Kidney tubule cell (primary cell): ENCODE results near the gene YWHAQ.
"Not testable (repeated sequence)": the region's sequence is repeated elsewhere in the genome, so short reads cannot be mapped to it uniquely, and the experiment has no call there.

Experiments used
- DNase-seq: peaks from one replicate; pipeline ENCODE4 v3.0.0-alpha.2; 2018; ENCODE audit warnings: low spot score

YWHAQ gene

DNA sequence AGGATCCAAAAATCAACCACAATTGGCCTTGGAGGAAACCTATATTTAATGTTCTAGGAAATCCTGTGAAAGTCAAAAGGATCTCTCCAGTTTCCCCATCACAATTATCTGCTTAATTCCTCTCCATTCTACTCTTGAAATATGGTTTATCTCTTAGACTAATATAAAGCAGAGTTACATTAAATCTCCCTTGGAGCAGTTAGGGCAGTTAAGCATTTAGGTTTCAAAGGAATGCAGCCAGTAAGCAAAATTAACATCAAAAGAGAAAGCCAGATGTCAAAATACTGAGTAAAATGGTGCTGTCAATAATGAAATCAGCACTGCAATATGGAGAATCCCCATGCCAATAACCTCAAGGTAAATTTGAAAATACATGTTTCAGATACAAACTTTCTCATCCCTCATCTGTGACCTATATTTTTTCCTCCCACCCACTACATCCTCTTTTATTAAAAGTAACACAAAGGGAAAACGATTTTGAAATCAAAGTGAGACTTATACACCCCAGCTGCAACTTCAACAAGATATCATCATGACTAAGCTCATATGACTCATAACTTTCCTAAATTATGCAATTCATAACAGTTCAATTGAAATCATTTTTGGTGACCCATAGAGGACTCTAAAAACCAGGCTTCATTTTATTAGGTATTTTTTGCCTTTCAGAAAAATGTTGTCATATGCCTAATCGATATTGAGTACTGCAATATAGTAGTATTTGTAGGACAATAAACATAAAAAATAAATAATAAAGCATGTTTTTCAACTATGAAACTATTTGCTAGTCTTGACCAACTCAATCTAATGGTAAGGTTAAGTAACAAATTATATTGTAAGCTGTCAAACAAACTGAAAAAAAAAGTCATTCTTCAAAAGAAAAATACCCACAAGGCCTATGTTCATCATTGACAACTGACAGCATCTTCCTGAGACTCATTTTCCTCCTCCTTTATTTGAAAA is 78.3 kb downstream of the YWHAQ start:
- peak; percentile 31 for DNase-seq

DNA sequence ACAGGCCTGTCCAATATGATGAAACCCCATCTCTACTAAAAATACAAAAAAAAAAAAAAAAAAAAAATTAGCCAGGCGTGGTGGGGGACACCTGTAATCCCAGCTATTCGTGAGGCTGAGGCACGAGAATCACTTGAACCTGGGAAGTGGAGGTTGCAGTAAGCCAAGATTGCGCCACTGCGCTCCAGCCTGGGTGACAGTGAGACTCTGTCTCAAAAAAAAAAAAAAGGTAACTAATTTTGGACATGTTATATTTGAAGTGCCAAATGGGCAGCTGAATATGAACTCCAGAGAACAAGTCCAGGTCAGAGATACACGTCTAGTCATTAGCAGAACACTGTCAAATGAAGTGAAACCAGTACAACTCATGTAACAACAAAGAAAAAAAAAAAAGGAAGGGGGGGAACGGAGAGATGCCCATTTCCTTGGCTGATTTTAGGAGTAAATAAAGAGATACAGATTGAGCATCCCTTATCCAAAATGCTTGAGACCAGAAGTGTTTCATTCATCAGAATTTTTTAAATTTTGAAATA is 79.9 kb downstream of the YWHAQ start:
- DNase-seq: not testable (repeated sequence)

DNA sequence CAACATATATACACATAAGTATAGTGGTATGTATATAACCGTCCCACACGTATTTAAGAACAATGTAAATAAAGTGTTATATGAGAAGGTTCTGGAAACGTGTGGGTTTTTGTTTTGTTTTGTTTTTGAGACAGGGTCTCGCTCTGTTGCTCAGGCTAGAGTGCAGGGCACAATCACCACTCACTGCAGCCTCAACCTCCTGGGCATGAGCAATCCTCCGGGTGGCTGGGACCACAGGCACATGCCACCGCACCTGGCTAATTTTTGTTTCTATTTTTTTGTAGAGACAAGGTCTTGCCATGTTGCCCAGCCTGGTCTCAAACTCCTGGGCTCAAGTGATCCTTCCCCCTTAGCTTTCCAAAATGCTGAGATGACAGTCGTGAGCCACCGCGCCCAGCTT is 81.4 kb downstream of the YWHAQ start:
- DNase-seq: peak; percentile 45

DNA sequence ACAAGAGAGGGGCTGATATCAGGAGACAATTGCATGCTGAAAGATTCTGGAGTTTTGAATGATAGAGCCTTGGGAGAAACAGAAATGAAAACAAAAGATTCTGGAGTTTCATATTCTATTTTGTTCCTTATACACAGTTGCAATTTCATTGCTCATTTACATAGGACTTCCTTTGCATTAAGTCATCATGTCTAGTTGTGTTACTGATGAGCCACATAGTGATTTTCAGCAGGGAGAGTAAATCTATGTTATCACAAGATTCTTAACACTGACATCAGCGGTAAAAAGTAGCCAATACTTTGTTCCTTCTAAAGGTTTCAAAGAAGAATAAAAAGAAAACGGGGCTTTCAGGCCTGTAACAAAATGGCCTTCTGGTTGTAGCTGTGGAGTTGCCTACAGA is 82.3 kb downstream of the YWHAQ start:
- peak; percentile 29 for DNase-seq

DNA sequence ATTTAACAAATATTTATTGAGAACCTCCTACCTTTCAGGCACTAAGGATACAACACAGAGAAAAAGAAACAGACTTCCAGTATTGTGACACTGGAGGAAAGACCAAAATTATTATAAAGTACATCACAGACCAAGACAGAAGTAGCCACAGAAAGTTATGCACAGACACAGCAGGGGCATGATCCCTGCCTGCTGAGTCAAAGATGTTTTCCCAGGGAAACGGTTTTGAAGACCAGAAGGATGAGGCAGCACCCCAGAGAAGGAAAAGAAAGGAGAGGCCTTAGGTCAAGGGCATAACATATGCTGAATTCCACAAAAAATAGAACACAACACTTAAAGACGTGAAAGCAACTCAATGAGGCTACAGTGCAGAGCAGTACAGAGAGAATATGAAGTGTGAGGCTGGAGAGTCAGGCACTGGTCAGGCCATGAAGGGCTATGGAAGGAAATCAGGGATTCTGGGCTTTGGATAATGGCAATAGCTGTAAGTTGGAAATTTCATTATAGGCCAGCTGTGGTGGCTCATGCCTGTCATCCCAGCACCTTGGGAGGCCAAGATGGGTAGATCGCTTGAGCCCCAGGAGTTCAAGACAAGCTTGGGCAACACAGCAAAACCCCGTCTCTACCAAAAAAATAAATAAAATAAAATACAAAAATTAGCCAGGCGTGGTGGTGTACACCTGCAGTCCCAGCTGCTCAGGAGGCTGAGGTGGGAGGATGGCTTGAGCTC is 83.4 kb downstream of the YWHAQ start:
- DNase-seq: no peak

DNA sequence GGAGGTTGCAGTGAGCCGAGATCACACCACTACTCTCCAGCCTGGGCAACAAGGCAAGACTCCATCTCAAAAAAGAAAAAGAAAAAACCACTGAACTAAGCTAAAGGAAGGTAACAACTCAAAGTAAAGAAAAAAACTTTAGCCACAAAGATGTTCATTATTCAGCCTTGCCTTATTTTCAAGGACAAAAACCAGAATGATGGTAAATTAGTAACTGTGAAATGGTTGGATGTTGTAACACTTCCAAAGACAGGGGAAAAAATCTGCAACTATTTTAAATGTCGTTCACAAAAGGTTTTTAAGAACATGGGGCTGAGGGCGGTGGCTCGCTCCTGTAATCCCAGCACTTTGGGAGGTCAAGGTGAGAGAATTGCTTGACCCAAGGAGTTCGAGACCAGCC is 85.3 kb downstream of the YWHAQ start:
- no peak for DNase-seq

DNA sequence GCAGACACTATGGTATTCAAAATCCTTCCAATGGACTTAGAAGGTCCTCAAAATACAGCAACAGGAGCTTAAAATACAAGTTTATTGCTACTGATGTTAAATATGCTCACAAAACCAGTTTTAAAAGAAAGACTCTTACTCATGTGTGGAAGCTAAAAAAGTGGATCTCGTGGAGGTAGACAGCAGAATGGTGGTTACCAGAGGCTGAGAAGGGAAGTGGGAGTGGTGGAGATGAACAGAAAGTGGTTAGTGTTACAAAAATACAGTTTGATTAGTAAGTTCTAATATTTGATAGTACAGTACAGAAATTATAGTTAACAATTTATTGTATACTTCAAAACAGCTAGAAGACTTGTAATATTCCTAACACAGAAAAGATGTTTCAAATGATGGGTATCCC is 87.2 kb downstream of the YWHAQ start:
- no peak for DNase-seq

DNA sequence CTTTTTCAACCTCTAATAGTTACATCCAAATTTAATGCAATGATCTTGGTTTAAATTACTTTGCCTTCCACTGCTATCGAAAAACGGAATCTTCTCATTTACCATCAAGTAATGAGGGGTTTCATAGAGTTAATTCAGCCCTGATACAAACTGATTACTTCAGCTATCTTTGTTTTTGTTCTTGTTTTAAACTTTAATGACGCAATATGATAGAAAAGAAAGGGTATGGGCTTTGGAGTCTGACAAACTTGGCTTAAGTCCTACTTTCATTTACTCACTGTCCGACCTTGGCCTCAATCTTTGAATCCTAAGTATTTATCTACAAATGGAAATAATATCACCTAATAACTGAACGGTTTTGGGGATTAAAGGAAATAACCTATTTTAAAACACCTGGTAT is 91.3 kb downstream of the YWHAQ start:
- no peak for DNase-seq

DNA sequence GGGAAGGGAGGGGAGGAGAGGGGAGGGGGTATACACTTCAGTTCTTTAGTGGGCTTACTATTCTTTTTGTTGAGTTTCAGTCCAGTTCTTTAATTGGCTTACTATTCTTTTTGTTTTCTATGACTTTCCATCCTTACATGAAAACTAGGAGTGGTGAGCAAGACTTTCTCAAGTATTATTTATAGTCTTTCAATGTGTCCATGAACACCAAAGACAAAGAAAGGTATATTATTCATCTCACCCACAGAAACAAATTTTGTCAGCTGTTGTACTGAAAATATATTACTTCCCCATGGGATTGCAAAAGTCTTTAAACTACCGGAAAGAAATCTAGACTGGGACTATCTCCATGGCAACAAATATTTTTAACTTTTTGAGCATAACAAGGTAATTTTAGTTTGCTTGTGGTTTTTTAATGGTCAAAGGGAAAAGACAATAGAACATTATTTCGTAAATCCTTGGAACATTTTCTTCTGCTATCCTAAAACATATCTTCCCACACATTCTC is 92.7 kb downstream of the YWHAQ start:
- peak; percentile 20 for DNase-seq

DNA sequence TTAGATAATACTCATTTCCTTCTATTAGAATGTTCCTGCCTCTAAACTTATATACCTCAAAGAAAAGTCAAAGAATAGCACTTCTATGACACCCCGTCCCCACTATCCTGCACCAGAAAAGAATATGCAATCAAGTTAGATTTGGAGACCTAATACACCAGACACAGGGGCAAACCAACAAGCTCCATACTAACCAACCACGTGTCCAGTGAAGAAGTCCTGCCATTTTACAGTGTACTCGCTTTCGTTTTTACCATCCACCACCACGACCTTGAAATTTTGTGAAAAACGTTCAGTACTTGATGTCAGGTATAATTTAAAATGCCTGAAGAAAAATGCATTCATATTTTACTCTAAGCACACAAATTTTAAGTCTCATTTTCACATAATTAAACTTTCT is 94.3 kb downstream of the YWHAQ start:
- DNase-seq: no peak

DNA sequence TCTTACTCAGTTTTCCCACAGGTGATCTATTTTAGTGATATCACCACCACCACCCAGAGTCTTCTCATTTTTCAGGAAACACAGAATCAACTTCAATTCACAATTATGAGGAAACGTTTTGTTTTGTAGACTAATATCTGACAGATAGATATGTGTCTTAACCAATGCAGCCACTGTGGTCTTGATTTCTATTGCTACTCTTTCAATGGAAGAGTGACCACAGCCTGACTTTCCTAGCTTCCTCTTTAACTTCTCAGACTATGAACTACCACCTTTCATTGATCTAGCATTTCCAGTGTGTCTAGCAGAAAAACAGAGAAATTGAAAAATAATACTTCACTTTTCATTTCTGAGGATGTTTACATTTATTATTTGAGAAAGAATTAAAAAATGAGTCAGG is 95.6 kb downstream of the YWHAQ start:
- peak; percentile 15 for DNase-seq
